Liver (tissue), 9 donors: ENCODE data around the gene KIF3C. TPM values are rescaled to one million over a fixed set of nuclear protein-coding genes. Genes with fewer than 3 reads are reported as not detected.

Experiments
- DNase-seq: peaks from one replicate; pipeline ENCODE4 v3.0.0-alpha.2; 2017; ENCODE audit warnings: low spot score
- H3K27ac ChIP-seq, 2 donors: one replicate each; pipeline ENCODE4 v1.7.0; 2013; ENCODE audit warnings: inconsistent platforms in 2 of 2, low read length in 2 of 2, control low read depth in 1 of 2, low read depth in 1 of 2, mild to moderate bottlenecking in 1 of 2
- H3K27me3 ChIP-seq, 4 donors: one replicate each; pipeline versions ENCODE4 v1.6.1 to v1.7.0; 2013; ENCODE audit warnings: low read length in 3 of 4, inconsistent platforms in 1 of 4, mild to moderate bottlenecking in 1 of 4, moderate library complexity in 1 of 4; ENCODE audit not compliant: control insufficient read depth in 4 of 4, insufficient read depth in 4 of 4
- H3K36me3 ChIP-seq, 4 donors: one replicate each; pipeline versions ENCODE4 v1.6.1 to v1.7.0; 2013; ENCODE audit warnings: low read length in 3 of 4, mild to moderate bottlenecking in 3 of 4, low read depth in 1 of 4, moderate library complexity in 1 of 4; ENCODE audit not compliant: control insufficient read depth in 4 of 4, insufficient read depth in 3 of 4
- H3K4me1 ChIP-seq, 4 donors: one replicate each; pipeline versions ENCODE4 v1.6.1 to v1.7.0; 2013; ENCODE audit warnings: low read length in 3 of 4, mild to moderate bottlenecking in 3 of 4, moderate library complexity in 1 of 4; ENCODE audit not compliant: control insufficient read depth in 4 of 4, insufficient read depth in 4 of 4
- H3K4me3 ChIP-seq, 3 donors: one replicate each; pipeline versions ENCODE4 v1.6.1 to v1.7.0; 2013; ENCODE audit warnings: low read length in 3 of 3, control low read depth in 1 of 3, low read depth in 1 of 3, mild to moderate bottlenecking in 1 of 3
- H3K9ac ChIP-seq, 2 donors: one replicate each; pipeline ENCODE4 v1.7.0; 2013; ENCODE audit warnings: low read length in 2 of 2, mild to moderate bottlenecking in 2 of 2, moderate library complexity in 2 of 2, control low read depth in 1 of 2, low read depth in 1 of 2
- H3K9me3 ChIP-seq, 4 donors: one replicate each; pipeline versions ENCODE4 v1.6.1 to v1.7.0; 2013; ENCODE audit warnings: low read length in 3 of 4; ENCODE audit not compliant: control insufficient read depth in 4 of 4
- ATF3 ChIP-seq: IDR thresholded peaks from 2 replicates; pipeline ENCODE4 v1.6.1; 2016; ENCODE audit warnings: antibody characterized with exemption
- CTCF ChIP-seq: fragments of 150-350 bp; IDR thresholded peaks from 2 replicates; pipeline ENCODE4 v1.5.1; 2017; ENCODE audit warnings: improper control_type of control experiment, low read depth, low read length; ENCODE audit not compliant: missing input control
- EGR1 ChIP-seq, 2 donors: IDR thresholded peaks; 2 replicates each; pipeline ENCODE4 v1.6.1; 2016 to 2018; ENCODE audit warnings: antibody characterized with exemption in 2 of 2, low read depth in 2 of 2
- FOXA1 ChIP-seq: IDR thresholded peaks from 2 replicates; pipeline ENCODE4 v1.6.1; 2016; ENCODE audit warnings: antibody characterized with exemption
- FOXA2 ChIP-seq: IDR thresholded peaks from 2 replicates; pipeline ENCODE4 v1.6.1; 2016; ENCODE audit warnings: antibody characterized with exemption
- GABPA ChIP-seq, 2 donors: IDR thresholded peaks in 1 of 2; conservative IDR thresholded peaks in 1 of 2; 2 replicates each; pipeline ENCODE4 v1.6.1; 2016; ENCODE audit warnings: antibody characterized with exemption in 2 of 2, mild to moderate bottlenecking in 1 of 2, moderate library complexity in 1 of 2
- HNF4A ChIP-seq, 2 donors: conservative IDR thresholded peaks; 2 replicates each; pipeline ENCODE4 v1.6.1; 2016; ENCODE audit warnings: antibody characterized with exemption in 2 of 2, mild to moderate bottlenecking in 2 of 2
- HNF4G ChIP-seq: IDR thresholded peaks from 2 replicates; pipeline ENCODE4 v1.6.1; 2016; ENCODE audit warnings: antibody characterized with exemption
- JUND ChIP-seq, 2 donors: IDR thresholded peaks; 2 replicates each; pipeline ENCODE4 v1.6.1; 2016; ENCODE audit warnings: antibody characterized with exemption in 2 of 2
- MAX ChIP-seq: IDR thresholded peaks from 2 replicates; pipeline ENCODE4 v1.6.1; 2016; ENCODE audit warnings: antibody characterized with exemption
- NR2F2 ChIP-seq: IDR thresholded peaks from 2 replicates; pipeline ENCODE4 v1.6.1; 2016; ENCODE audit warnings: antibody characterized with exemption
- RAD21 ChIP-seq, 2 donors: IDR thresholded peaks; 2 replicates each; pipeline ENCODE4 v1.6.1; 2016; ENCODE audit warnings: antibody characterized with exemption in 2 of 2, mild to moderate bottlenecking in 2 of 2
- REST ChIP-seq: IDR thresholded peaks from 2 replicates; pipeline ENCODE4 v1.6.1; 2016; ENCODE audit warnings: antibody characterized with exemption, mild to moderate bottlenecking
- RXRA ChIP-seq, 2 donors: IDR thresholded peaks; 2 replicates each; pipeline ENCODE4 v1.6.1; 2017 to 2018; ENCODE audit warnings: antibody characterized with exemption in 2 of 2, mild to moderate bottlenecking in 1 of 2
- SP1 ChIP-seq: IDR thresholded peaks from 2 replicates; pipeline ENCODE4 v1.6.1; 2018; ENCODE audit warnings: antibody characterized with exemption, mild to moderate bottlenecking
- TAF1 ChIP-seq: conservative IDR thresholded peaks from 2 replicates; pipeline ENCODE4 v1.6.1; 2016; ENCODE audit warnings: antibody characterized with exemption, mild to moderate bottlenecking
- YY1 ChIP-seq: IDR thresholded peaks from 2 replicates; pipeline ENCODE4 v1.6.1; 2016; ENCODE audit warnings: antibody characterized with exemption, mild to moderate bottlenecking
- ZBTB33 ChIP-seq: IDR thresholded peaks from 2 replicates; pipeline ENCODE4 v1.6.1; 2016; ENCODE audit warnings: antibody characterized with exemption
- WGBS: extraction: QIAGEN DNeasy Blood & Tissue Kit; methylation state at CpG from one replicate; pipeline ENCODE4 v1.1.7; 2013; 5-methylcytosine and 5-hydroxymethylcytosine counted together
- polyA plus RNA-seq, 2 donors: library from polyadenylated mRNA; stranded (reverse) in 1 of 2; unstranded in 1 of 2; fragments of 200-250 nt in 1 of 2; fragments of >200 nt in 1 of 2; fragmentation: Nextera tagmentation in 1 of 2; extraction: Ambion mirVana in 1 of 2; gene quantifications; one replicate each; pipeline versions ENCODE4 v1.2.1 to v1.2.3, GENCODE V29; 2013 to 2015
- total RNA-seq, 2 donors: library from RNA; depleted of rRNA; stranded (reverse); fragments of >200 nt; gene quantifications; one replicate each; pipeline ENCODE4 v1.2.3, GENCODE V29; 2014
- donor health status: healthy.
- donor health status: healthy.
- donor health status: healthy.
- donor health status: healthy.
- donor health status: healthy.

KIF3C gene
- total and polyA plus RNA-seq, 4 donors, result 0.26 to 0.93 (median 0.67) TPM

- Histone ChIP-seq H3K36me3 (no peaks in the 10 kb centered on the region), H3K27me3 (no peaks in the 10 kb centered on the region), H3K4me1 (no peaks in the 10 kb centered on the region), H3K9me3 (no peaks in the 10 kb centered on the region), H3K9ac (no peak overlapping the region), H3K27ac (no peak overlapping the region), H3K4me3 (no peak overlapping the region)
- TF ChIP-seq FOXA2 (no peak), RXRA (IDR thresholded peaks at IDR 0.05) (no peak), GABPA (IDR thresholded peaks at IDR 0.05 in 1 of 2, conservative IDR thresholded peaks at IDR 0.05 in 1 of 2) (no peak), FOXA1 (no peak), TAF1 (no peak), YY1 (no peak), ATF3 (no peak), MAX (no peak)
- no peak for DNase-seq
Observed at GRCh38 chr2:26025509-26025908, 43.2 kb upstream of the KIF3C start.

GRCh38 chr2:26024260-26024659, 42.0 kb upstream of the KIF3C start:
- no peak overlapping the region for H3K4me3 ChIP-seq
- 97% methylated on average over 2 of the region's 2 CpGs for WGBS
- TF ChIP-seq FOXA1 (no peak), FOXA2 (no peak), MAX (no peak), JUND (IDR thresholded peaks at IDR 0.05) (no peak), YY1 (no peak), RXRA (IDR thresholded peaks at IDR 0.05) (no peak), CTCF (no peak), ATF3 (no peak), NR2F2 (no peak), TAF1 (no peak), GABPA (IDR thresholded peaks at IDR 0.05 in 1 of 2, conservative IDR thresholded peaks at IDR 0.05 in 1 of 2) (no peak), HNF4A (conservative IDR thresholded peaks at IDR 0.05) (no peak), REST (no peak), RAD21 (IDR thresholded peaks at IDR 0.05) (no peak), EGR1 (IDR thresholded peaks at IDR 0.05; ENCODE audit: low read depth in 2 of 2) (no peak), HNF4G (no peak), SP1 (no peak), ZBTB33 (no peak)
- H3K27ac ChIP-seq, result no peak overlapping the region
- H3K9ac ChIP-seq, result no peak overlapping the region
- H3K4me1 ChIP-seq, result no peaks in the 10 kb centered on the region
- no peaks in the 10 kb centered on the region for H3K9me3 ChIP-seq
- H3K36me3 ChIP-seq, result no peaks in the 10 kb centered on the region
- DNase-seq, result no peak
- H3K27me3 ChIP-seq, result no peaks in the 10 kb centered on the region
